Cardiac fibroblast (primary cell): ENCODE measurements around the gene CAMTA1.

Source experiments
- DNase-seq, 2 donors: peaks; one replicate each; pipeline versions ENCODE4 v3.0.0 to v3.0.0-alpha.2; 2010; ENCODE audit warnings: low read depth in 2 of 2
- H3K4me3 ChIP-seq, 2 donors: replicated peaks in 1 of 2; 1 replicate in 1 of 2; 2 replicates in 1 of 2; pipeline ENCODE4 v1.5.1; 2011; ENCODE audit warnings: low read depth in 2 of 2, low read length in 2 of 2, mild to moderate bottlenecking in 2 of 2, moderate library complexity in 1 of 2
- CTCF ChIP-seq: IDR thresholded peaks from one replicate; pipeline ENCODE4 v1.5.1; 2011; ENCODE audit warnings: low read depth, mild to moderate bottlenecking, low read length, inconsistent platforms

Gene CAMTA1

GRCh38 chr1:7568901-7569524, 783.8 kb downstream of the CAMTA1 start:
- no peak overlapping the region for H3K4me3 ChIP-seq
- DNase-seq = no peak
- no peak for TF ChIP-seq CTCF

- H3K4me3 ChIP-seq = no peak overlapping the region
- TF ChIP-seq CTCF = no peak
- DNase-seq = no peak
These were observed 785.1 kb downstream of the CAMTA1 start for GRCh38 chr1:7570311-7570710.

GRCh38 chr1:7572654-7573152, 787.4 kb downstream of the CAMTA1 start:
- no peak for DNase-seq
- TF ChIP-seq CTCF = no peak
- no peak overlapping the region for H3K4me3 ChIP-seq

GRCh38 chr1:7573481-7573880, 788.2 kb downstream of the CAMTA1 start:
- no peak for TF ChIP-seq CTCF
- DNase-seq = no peak
- H3K4me3 ChIP-seq = no peak overlapping the region

- no peak overlapping the region for H3K4me3 ChIP-seq
- no peak for TF ChIP-seq CTCF
- no peak for DNase-seq
These were observed 789.1 kb downstream of the CAMTA1 start for GRCh38 chr1:7574121-7575040.

- no peak for TF ChIP-seq CTCF
- no peak overlapping the region for H3K4me3 ChIP-seq
- no peak for DNase-seq
These were observed 789.8 kb downstream of the CAMTA1 start for GRCh38 chr1:7575041-7575400.
